H9 (cell line): ENCODE data around the gene AXIN2. TPM values are rescaled to one million over a fixed set of nuclear protein-coding genes. Genes with fewer than 3 reads are reported as not detected.

Experiments used
- DNase-seq: peaks from one replicate; pipeline ENCODE4 v3.0.0-alpha.2; 2017
- H2AFZ ChIP-seq: one replicate; pipeline ENCODE4 v1.6.1; 2013; ENCODE audit warnings: mild to moderate bottlenecking, low read length, control low read depth, moderate library complexity
- H2AK5ac ChIP-seq: 2 replicates; pipeline ENCODE4 v1.6.1; 2013; ENCODE audit warnings: low read length, control low read depth, mixed read lengths; ENCODE audit not compliant: insufficient read length
- H2BK120ac ChIP-seq: one replicate; pipeline ENCODE4 v1.6.1; 2013; ENCODE audit warnings: low read depth, mild to moderate bottlenecking, low read length, control low read depth, inconsistent platforms; ENCODE audit not compliant: poor library complexity, severe bottlenecking
- H2BK12ac ChIP-seq: 2 replicates; pipeline ENCODE4 v1.6.1; 2013; ENCODE audit warnings: low read length, control low read depth, mixed read lengths, low read depth; ENCODE audit not compliant: insufficient read length
- H2BK15ac ChIP-seq: 2 replicates; pipeline ENCODE4 v1.6.1; 2013; ENCODE audit warnings: low read depth, low read length, control low read depth
- H2BK20ac ChIP-seq: one replicate; pipeline ENCODE4 v1.6.1; 2013; ENCODE audit warnings: low read depth, mild to moderate bottlenecking, low read length, control low read depth, inconsistent platforms; ENCODE audit not compliant: poor library complexity, severe bottlenecking
- H2BK5ac ChIP-seq: 2 replicates; pipeline ENCODE4 v1.6.1; 2013; ENCODE audit warnings: low read length, control low read depth, mixed read lengths; ENCODE audit not compliant: insufficient read length
- H3K14ac ChIP-seq: 2 replicates; pipeline ENCODE4 v1.6.1; 2013; ENCODE audit warnings: low read length, control low read depth; ENCODE audit not compliant: insufficient read depth
- H3K18ac ChIP-seq: 2 replicates; pipeline ENCODE4 v1.6.1; 2013; ENCODE audit warnings: low read depth, mild to moderate bottlenecking, mixed read lengths, low read length, control low read depth; ENCODE audit not compliant: insufficient read length
- H3K23ac ChIP-seq: 2 replicates; pipeline ENCODE4 v1.6.1; 2013; ENCODE audit warnings: low read length, control low read depth, mixed read lengths, low read depth; ENCODE audit not compliant: insufficient read length
- H3K23me2 ChIP-seq: 2 replicates; pipeline ENCODE4 v1.6.1; 2013; ENCODE audit warnings: low read depth, mild to moderate bottlenecking, mixed read lengths, low read length, control low read depth; ENCODE audit not compliant: insufficient read length, poor library complexity, severe bottlenecking
- H3K27ac ChIP-seq: 2 replicates; pipeline ENCODE4 v1.5.1; 2013; ENCODE audit warnings: low read length, control low read depth, mixed read lengths, low read depth; ENCODE audit not compliant: insufficient read length
- H3K27me3 ChIP-seq: 2 replicates; pipeline ENCODE4 v1.6.1; 2013; ENCODE audit warnings: low read length, control low read depth, inconsistent platforms; ENCODE audit not compliant: insufficient read depth
- H3K4ac ChIP-seq: 2 replicates; pipeline ENCODE4 v1.6.1; 2013; ENCODE audit warnings: low read depth, mild to moderate bottlenecking, control low read depth, inconsistent platforms, low read length, moderate library complexity
- H3K4me1 ChIP-seq: 2 replicates; pipeline ENCODE4 v1.6.1; 2013; ENCODE audit warnings: low read length, control low read depth, inconsistent platforms; ENCODE audit not compliant: insufficient read depth
- H3K4me2 ChIP-seq: 2 replicates; pipeline ENCODE4 v1.6.1; 2013; ENCODE audit warnings: low read length, control low read depth, mixed read lengths; ENCODE audit not compliant: insufficient read length, insufficient read depth
- H3K56ac ChIP-seq: 2 replicates; pipeline ENCODE4 v1.6.1; 2013; ENCODE audit warnings: low read depth, mild to moderate bottlenecking, mixed read lengths, low read length, control low read depth; ENCODE audit not compliant: insufficient read length
- H3K79me1 ChIP-seq: 2 replicates; pipeline ENCODE4 v1.6.1; 2013; ENCODE audit warnings: low read depth, mild to moderate bottlenecking, moderate library complexity, low read length, control low read depth, inconsistent platforms; ENCODE audit not compliant: insufficient read depth, poor library complexity, severe bottlenecking
- H3K79me2 ChIP-seq: 2 replicates; pipeline ENCODE4 v1.6.1; 2013; ENCODE audit warnings: low read length, control low read depth, inconsistent platforms; ENCODE audit not compliant: insufficient read depth
- H3K9ac ChIP-seq: 2 replicates; pipeline ENCODE4 v1.6.1; 2013; ENCODE audit warnings: low read length, control low read depth, mixed read lengths; ENCODE audit not compliant: insufficient read length; ENCODE audit errors: extremely low read depth
- H3K9me3 ChIP-seq: one replicate; pipeline ENCODE4 v1.6.1; 2013; ENCODE audit warnings: low read depth, low read length, inconsistent platforms; ENCODE audit not compliant: control insufficient read depth
- H3T11ph ChIP-seq: one replicate; pipeline ENCODE4 v1.6.1; 2013; ENCODE audit warnings: mild to moderate bottlenecking, low read length, control low read depth, inconsistent platforms
- H4K20me1 ChIP-seq: one replicate; pipeline ENCODE4 v1.6.1; 2013; ENCODE audit not compliant: control insufficient read depth, insufficient read length, insufficient read depth
- H4K5ac ChIP-seq: 2 replicates; pipeline ENCODE4 v1.6.1; 2013; ENCODE audit warnings: low read depth, mild to moderate bottlenecking, mixed read lengths, low read length, control low read depth; ENCODE audit not compliant: insufficient read length
- H4K8ac ChIP-seq: replicated peaks from 2 replicates; pipeline ENCODE4 v1.6.1; 2013; ENCODE audit warnings: low read length, control low read depth, mixed read lengths, low read depth; ENCODE audit not compliant: insufficient read length
- H4K91ac ChIP-seq: 2 replicates; pipeline ENCODE4 v1.6.1; 2013; ENCODE audit warnings: low read depth, mild to moderate bottlenecking, moderate library complexity, mixed read lengths, low read length, control low read depth; ENCODE audit not compliant: insufficient read length
- H3K27ac Mint-ChIP-seq, 3 experiments: 2 replicates in 2 of 3; 3 replicates in 1 of 3; pipeline ENCODE4 v1.8.0; 2020 to 2021; ENCODE audit warnings: mixed read lengths in 3 of 3, mild to moderate bottlenecking in 1 of 3, moderate library complexity in 1 of 3
- H3K27me3 Mint-ChIP-seq: 2 replicates; pipeline ENCODE4 v1.8.0; 2021; ENCODE audit warnings: low read depth, mild to moderate bottlenecking, moderate library complexity, mixed read lengths
- H3K36me3 Mint-ChIP-seq, 3 experiments: 2 replicates in 2 of 3; 3 replicates in 1 of 3; pipeline ENCODE4 v1.8.0; 2020 to 2021; ENCODE audit warnings: low read depth in 3 of 3, mixed read lengths in 3 of 3; ENCODE audit not compliant: insufficient read depth in 1 of 3
- H3K4me1 Mint-ChIP-seq, 2 experiments: 2 replicates each; pipeline ENCODE4 v1.8.0; 2020; ENCODE audit warnings: mixed read lengths in 2 of 2
- H3K4me3 Mint-ChIP-seq, 2 experiments: 2 replicates in 1 of 2; 3 replicates in 1 of 2; pipeline ENCODE4 v1.8.0; 2020 to 2021; ENCODE audit warnings: mild to moderate bottlenecking in 2 of 2, mixed read lengths in 2 of 2, moderate library complexity in 1 of 2
- H3K9me3 Mint-ChIP-seq, 2 experiments: 2 replicates in 1 of 2; 3 replicates in 1 of 2; pipeline ENCODE4 v1.8.0; 2020; ENCODE audit warnings: mild to moderate bottlenecking in 2 of 2, mixed read lengths in 2 of 2, moderate library complexity in 1 of 2
- CTCF ChIP-seq: fragments of 200-600 bp; sonication (generic); conservative IDR thresholded peaks from 3 replicates; pipeline ENCODE4 v1.8.0; 2021; ENCODE audit warnings: antibody characterized with exemption, mild to moderate bottlenecking
- WGBS: extraction: QIAGEN DNeasy Blood & Tissue Kit; methylation state at CpG from one replicate; pipeline ENCODE4 v1.1.7; 2013; ENCODE audit warnings: missing lambda C conversion rate, low lambda C conversion rate, mixed read lengths; ENCODE audit not compliant: insufficient read length; ENCODE audit errors: extremely low coverage; 5-methylcytosine and 5-hydroxymethylcytosine counted together
- total RNA-seq: library from RNA; stranded (reverse); gene quantifications from 2 replicates; pipeline ENCODE4 v1.2.1, GENCODE V29; 2021

Gene AXIN2
- total RNA-seq, 1 experiment from 2014 or later = 35.0 TPM

- Mint-ChIP-seq H3K36me3 (peaks cover 4 to 21% (median 4%) of the 10 kb centered on the region in 3 experiments; a peak in 4 of 7 replicates), H3K4me3 (no peak overlapping the region), H3K27me3 (peaks cover 1% of the 10 kb centered on the region; the same call in 1 of the 2 replicates), H3K4me1 (peaks cover 6 to 15% of the 10 kb centered on the region in 2 experiments), H3K9me3 (peaks cover 13 to 17% of the 10 kb centered on the region in 2 experiments), H3K27ac (no peak overlapping the region)
- Histone ChIP-seq H3K27me3 (no peaks in the 10 kb centered on the region), H3K23ac (no peak overlapping the region), H4K8ac (no peak overlapping the region), H3K56ac (no peak overlapping the region), H2BK20ac (no peak overlapping the region), H2AK5ac (no peak overlapping the region), H4K91ac (no peak overlapping the region), H3K9me3 (no peaks in the 10 kb centered on the region), H3K27ac (no peak overlapping the region), H3K79me2 (no peaks in the 10 kb centered on the region), H3K23me2 (no peaks in the 10 kb centered on the region), H3K4ac (no peak overlapping the region), H4K5ac (no peak overlapping the region), H3K18ac (no peak overlapping the region), H2BK5ac (no peak overlapping the region), H3K4me2 (no peak overlapping the region), H4K20me1 (no peaks in the 10 kb centered on the region), H3T11ph (no peak overlapping the region), H2BK120ac (no peak overlapping the region), H3K79me1 (no peaks in the 10 kb centered on the region), H3K4me1 (no peaks in the 10 kb centered on the region; the same call in 1 of the 2 replicates), H3K9ac (no peak overlapping the region), H2AFZ (no peak overlapping the region), H2BK15ac (no peak overlapping the region), H2BK12ac (no peak overlapping the region), H3K14ac (no peak overlapping the region)
- DNase-seq = no peak
- TF ChIP-seq CTCF = no peak
- WGBS = no CpG with 5 or more reads among the region's 9 CpGs
These were observed 57.3 kb downstream of the AXIN2 start for GRCh38 chr17:65504141-65504540.
